K562 (cell line): ENCODE results near the gene SLC26A3. TPM values are rescaled to one million over a fixed set of nuclear protein-coding genes. Genes with fewer than 3 reads are reported as not detected.
A peak's percentile ranks its signal among the peaks of the same experiment; 100 is the strongest.

ENCODE experiments used
- BDP1 ChIP-seq: IDR thresholded peaks from 3 replicates; pipeline ENCODE4 v1.6.1; 2011; ENCODE audit not compliant: insufficient read length, insufficient read depth
- HEY1 ChIP-seq: fragments of 250-450 bp; sonication (Bioruptor Pico); IDR thresholded peaks from 2 replicates; pipeline ENCODE4 v1.5.0; 2020; ENCODE audit warnings: mild to moderate bottlenecking, moderate library complexity, borderline replicate concordance
- POLR2A ChIP-seq: fragments of 450-650 bp; conservative IDR thresholded peaks from 2 replicates; pipeline ENCODE4 v1.6.1; 2016
- SIN3A ChIP-seq, 2 experiments: fragments of 150-350 bp in 1 of 2; IDR thresholded peaks; 2 replicates each; pipeline ENCODE4 v1.6.1; 2011 to 2016; ENCODE audit warnings: borderline replicate concordance in 2 of 2, low read depth in 2 of 2, low read length in 2 of 2, mild to moderate bottlenecking in 2 of 2, moderate library complexity in 2 of 2; ENCODE audit not compliant: control insufficient read depth in 1 of 2
- SMAD2 ChIP-seq: fragments of 150-350 bp; IDR thresholded peaks from 2 replicates; pipeline ENCODE4 v1.6.1; 2014; ENCODE audit warnings: low read depth, mild to moderate bottlenecking, low read length
- ZNF707 ChIP-seq: fragments of 250-450 bp; sonication (Bioruptor Pico); conservative IDR thresholded peaks from 2 replicates; pipeline ENCODE4 v1.8.0; 2022; ENCODE audit warnings: inconsistent platforms, mild to moderate bottlenecking, moderate library complexity
- polyA plus RNA-seq, 8 experiments: library from polyadenylated mRNA; depleted of rRNA in 4 of 8; stranded (reverse) in 5 of 8; unstranded in 3 of 8; fragments of >200 nt; fragmentation: Nextera tagmentation in 2 of 8; fragmentation: Illumina TruSeq in 1 of 8; extraction: Ambion mirVana in 2 of 8; extraction: Trizol in 1 of 8; gene quantifications; 2 replicates each; pipeline versions ENCODE4 v1.2.1 to v1.2.3, GENCODE V29; 2011 to 2014; ENCODE audit warnings: inconsistent platforms in 1 of 8, missing spikeins in 1 of 8
- total RNA-seq, 7 experiments: library from RNA; depleted of rRNA in 6 of 7; stranded (reverse); fragments of >200 nt in 6 of 7; fragmentation: Illumina TruSeq in 2 of 7; extraction: Trizol in 2 of 7; gene quantifications; 2 replicates each; pipeline versions ENCODE4 v1.2.1 to v1.2.3, GENCODE V29; 2011 to 2021; ENCODE audit warnings: low replicate concordance in 1 of 7
- TF ChIP-seq, protein P1 (sequence below): sonication (generic); formaldehyde crosslinking; IDR thresholded peaks from 2 replicates; pipeline ENCODE4 v1.8.0; 2022; ENCODE audit warnings: mild to moderate bottlenecking, missing genetic modification reagents
- TF ChIP-seq, protein P2 (sequence below): fragments of 450-650 bp; IDR thresholded peaks from 2 replicates; pipeline ENCODE4 v1.6.1; 2016
- TF ChIP-seq, protein P3 (sequence below): fragments of 450-650 bp; formaldehyde crosslinking; IDR thresholded peaks from 2 replicates; pipeline ENCODE4 v1.4.0; 2022; ENCODE audit warnings: missing genetic modification characterization
- TF ChIP-seq, protein P4 (sequence below), 2 experiments: fragments of 450-650 bp; conservative IDR thresholded peaks; 2 replicates each; pipeline ENCODE4 v1.6.1; 2017; ENCODE audit warnings: mild to moderate bottlenecking in 2 of 2, moderate library complexity in 2 of 2
- TF ChIP-seq, protein P5 (sequence below): sonication (generic); formaldehyde crosslinking; IDR thresholded peaks from 2 replicates; pipeline ENCODE4 v1.8.1; 2023; ENCODE audit warnings: missing genetic modification reagents, mild to moderate bottlenecking, borderline replicate concordance
- TF ChIP-seq, protein P6 (sequence below), 2 experiments: fragments of 450-650 bp; IDR thresholded peaks; 2 replicates each; pipeline ENCODE4 v1.6.1; 2016
- TF ChIP-seq, protein P7 (sequence below): fragments of 450-650 bp; formaldehyde crosslinking; IDR thresholded peaks from 2 replicates; pipeline ENCODE4 v1.4.0; 2020; ENCODE audit warnings: mild to moderate bottlenecking, moderate library complexity

SLC26A3 gene
- total and polyA plus RNA-seq, 9 of the 15 experiments (the other 6 are each of a cell fraction or from before 2014, with no cell fraction given): 0.86 TPM; not detected in 8

DNA sequence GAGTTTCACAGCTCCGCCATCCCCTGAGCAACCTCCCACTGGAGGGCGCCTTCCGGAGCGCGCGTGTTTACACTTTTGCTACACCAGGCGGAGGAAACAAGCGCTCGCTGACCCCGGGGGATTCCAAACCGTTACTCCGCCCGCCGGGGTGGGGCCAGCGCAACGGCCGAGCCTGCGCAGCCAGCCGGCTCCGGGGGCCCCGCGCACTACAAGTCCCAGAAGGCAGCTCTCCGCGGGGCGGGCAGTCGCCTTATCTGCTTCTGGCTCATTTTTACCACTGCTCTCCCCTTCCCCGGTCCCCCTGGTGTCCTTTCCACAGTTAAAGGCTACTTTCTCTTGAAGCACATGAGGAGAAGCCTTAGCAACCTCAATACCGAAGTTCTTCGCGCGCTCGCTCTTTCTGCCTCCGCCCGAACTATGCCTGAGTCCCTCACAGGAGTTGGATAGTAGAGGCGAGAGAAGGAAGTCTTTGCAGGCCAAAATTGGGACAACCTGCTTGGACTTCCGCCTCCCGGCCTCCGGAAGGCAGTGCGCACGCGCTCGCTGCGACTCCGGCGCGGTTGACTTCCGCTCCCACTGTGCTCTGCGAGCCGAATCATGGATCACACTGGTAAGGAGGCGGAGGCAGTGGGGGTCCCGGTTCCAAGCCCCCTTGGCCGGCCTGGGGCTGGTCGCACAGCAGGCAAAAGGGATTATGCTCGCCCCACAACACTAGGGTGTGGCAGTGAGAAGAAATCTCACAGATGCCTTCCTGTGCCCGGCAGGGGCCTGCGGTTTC is 59.3 kb downstream of the SLC26A3 start, which contains the start of gene CBLL1 (continued):
- TF ChIP-seq, protein P1, sequence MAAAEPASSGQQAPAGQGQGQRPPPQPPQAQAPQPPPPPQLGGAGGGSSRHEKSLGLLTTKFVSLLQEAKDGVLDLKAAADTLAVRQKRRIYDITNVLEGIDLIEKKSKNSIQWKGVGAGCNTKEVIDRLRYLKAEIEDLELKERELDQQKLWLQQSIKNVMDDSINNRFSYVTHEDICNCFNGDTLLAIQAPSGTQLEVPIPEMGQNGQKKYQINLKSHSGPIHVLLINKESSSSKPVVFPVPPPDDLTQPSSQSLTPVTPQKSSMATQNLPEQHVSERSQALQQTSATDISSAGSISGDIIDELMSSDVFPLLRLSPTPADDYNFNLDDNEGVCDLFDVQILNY (CRISPR knock-in tag): peak; percentile 89; the same call in 1 of the 2 replicates
- TF ChIP-seq BDP1: no peak
- TF ChIP-seq, protein P2, sequence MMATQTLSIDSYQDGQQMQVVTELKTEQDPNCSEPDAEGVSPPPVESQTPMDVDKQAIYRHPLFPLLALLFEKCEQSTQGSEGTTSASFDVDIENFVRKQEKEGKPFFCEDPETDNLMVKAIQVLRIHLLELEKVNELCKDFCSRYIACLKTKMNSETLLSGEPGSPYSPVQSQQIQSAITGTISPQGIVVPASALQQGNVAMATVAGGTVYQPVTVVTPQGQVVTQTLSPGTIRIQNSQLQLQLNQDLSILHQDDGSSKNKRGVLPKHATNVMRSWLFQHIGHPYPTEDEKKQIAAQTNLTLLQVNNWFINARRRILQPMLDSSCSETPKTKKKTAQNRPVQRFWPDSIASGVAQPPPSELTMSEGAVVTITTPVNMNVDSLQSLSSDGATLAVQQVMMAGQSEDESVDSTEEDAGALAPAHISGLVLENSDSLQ: no peak
- TF ChIP-seq, protein P3, sequence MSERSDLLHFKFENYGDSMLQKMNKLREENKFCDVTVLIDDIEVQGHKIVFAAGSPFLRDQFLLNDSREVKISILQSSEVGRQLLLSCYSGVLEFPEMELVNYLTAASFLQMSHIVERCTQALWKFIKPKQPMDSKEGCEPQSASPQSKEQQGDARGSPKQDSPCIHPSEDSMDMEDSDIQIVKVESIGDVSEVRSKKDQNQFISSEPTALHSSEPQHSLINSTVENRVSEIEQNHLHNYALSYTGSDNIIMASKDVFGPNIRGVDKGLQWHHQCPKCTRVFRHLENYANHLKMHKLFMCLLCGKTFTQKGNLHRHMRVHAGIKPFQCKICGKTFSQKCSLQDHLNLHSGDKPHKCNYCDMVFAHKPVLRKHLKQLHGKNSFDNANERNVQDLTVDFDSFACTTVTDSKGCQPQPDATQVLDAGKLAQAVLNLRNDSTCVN (CRISPR knock-in tag): peak; percentile 67; the same call in 1 of the 2 replicates
- TF ChIP-seq, protein P4, sequence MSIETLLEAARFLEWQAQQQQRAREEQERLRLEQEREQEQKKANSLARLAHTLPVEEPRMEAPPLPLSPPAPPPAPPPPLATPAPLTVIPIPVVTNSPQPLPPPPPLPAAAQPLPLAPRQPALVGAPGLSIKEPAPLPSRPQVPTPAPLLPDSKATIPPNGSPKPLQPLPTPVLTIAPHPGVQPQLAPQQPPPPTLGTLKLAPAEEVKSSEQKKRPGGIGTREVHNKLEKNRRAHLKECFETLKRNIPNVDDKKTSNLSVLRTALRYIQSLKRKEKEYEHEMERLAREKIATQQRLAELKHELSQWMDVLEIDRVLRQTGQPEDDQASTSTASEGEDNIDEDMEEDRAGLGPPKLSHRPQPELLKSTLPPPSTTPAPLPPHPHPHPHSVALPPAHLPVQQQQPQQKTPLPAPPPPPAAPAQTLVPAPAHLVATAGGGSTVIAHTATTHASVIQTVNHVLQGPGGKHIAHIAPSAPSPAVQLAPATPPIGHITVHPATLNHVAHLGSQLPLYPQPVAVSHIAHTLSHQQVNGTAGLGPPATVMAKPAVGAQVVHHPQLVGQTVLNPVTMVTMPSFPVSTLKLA (conservative IDR thresholded peaks at IDR 0.05): peak; percentile 97
- TF ChIP-seq, protein P5, sequence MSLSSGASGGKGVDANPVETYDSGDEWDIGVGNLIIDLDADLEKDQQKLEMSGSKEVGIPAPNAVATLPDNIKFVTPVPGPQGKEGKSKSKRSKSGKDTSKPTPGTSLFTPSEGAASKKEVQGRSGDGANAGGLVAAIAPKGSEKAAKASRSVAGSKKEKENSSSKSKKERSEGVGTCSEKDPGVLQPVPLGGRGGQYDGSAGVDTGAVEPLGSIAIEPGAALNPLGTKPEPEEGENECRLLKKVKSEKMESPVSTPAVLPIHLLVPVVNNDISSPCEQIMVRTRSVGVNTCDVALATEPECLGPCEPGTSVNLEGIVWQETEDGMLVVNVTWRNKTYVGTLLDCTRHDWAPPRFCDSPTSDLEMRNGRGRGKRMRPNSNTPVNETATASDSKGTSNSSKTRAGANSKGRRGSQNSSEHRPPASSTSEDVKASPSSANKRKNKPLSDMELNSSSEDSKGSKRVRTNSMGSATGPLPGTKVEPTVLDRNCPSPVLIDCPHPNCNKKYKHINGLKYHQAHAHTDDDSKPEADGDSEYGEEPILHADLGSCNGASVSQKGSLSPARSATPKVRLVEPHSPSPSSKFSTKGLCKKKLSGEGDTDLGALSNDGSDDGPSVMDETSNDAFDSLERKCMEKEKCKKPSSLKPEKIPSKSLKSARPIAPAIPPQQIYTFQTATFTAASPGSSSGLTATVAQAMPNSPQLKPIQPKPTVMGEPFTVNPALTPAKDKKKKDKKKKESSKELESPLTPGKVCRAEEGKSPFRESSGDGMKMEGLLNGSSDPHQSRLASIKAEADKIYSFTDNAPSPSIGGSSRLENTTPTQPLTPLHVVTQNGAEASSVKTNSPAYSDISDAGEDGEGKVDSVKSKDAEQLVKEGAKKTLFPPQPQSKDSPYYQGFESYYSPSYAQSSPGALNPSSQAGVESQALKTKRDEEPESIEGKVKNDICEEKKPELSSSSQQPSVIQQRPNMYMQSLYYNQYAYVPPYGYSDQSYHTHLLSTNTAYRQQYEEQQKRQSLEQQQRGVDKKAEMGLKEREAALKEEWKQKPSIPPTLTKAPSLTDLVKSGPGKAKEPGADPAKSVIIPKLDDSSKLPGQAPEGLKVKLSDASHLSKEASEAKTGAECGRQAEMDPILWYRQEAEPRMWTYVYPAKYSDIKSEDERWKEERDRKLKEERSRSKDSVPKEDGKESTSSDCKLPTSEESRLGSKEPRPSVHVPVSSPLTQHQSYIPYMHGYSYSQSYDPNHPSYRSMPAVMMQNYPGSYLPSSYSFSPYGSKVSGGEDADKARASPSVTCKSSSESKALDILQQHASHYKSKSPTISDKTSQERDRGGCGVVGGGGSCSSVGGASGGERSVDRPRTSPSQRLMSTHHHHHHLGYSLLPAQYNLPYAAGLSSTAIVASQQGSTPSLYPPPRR: peak; percentile 93; the same call in 1 of the 2 replicates
- TF ChIP-seq POLR2A: peak; percentile 99
- peak; percentile 35 to 84 for TF ChIP-seq SIN3A (IDR thresholded peaks at IDR 0.05; ENCODE audit: borderline replicate concordance in 2 of 2, control insufficient read depth in 1 of 2, low read depth in 2 of 2, low read length in 2 of 2)
- no peak for TF ChIP-seq ZNF707 (CRISPR knock-in tag)
- TF ChIP-seq, protein P6, sequence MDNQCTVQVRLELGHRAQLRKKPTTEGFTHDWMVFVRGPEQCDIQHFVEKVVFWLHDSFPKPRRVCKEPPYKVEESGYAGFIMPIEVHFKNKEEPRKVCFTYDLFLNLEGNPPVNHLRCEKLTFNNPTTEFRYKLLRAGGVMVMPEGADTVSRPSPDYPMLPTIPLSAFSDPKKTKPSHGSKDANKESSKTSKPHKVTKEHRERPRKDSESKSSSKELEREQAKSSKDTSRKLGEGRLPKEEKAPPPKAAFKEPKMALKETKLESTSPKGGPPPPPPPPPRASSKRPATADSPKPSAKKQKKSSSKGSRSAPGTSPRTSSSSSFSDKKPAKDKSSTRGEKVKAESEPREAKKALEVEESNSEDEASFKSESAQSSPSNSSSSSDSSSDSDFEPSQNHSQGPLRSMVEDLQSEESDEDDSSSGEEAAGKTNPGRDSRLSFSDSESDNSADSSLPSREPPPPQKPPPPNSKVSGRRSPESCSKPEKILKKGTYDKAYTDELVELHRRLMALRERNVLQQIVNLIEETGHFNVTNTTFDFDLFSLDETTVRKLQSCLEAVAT (IDR thresholded peaks at IDR 0.05): peak; percentile 72 to 95
- TF ChIP-seq SMAD2: no peak
- 0 out of 2 replicates have a peak, but pooled peaks have one; percentile 25 for TF ChIP-seq HEY1 (CRISPR knock-in tag)
- TF ChIP-seq, protein P7, sequence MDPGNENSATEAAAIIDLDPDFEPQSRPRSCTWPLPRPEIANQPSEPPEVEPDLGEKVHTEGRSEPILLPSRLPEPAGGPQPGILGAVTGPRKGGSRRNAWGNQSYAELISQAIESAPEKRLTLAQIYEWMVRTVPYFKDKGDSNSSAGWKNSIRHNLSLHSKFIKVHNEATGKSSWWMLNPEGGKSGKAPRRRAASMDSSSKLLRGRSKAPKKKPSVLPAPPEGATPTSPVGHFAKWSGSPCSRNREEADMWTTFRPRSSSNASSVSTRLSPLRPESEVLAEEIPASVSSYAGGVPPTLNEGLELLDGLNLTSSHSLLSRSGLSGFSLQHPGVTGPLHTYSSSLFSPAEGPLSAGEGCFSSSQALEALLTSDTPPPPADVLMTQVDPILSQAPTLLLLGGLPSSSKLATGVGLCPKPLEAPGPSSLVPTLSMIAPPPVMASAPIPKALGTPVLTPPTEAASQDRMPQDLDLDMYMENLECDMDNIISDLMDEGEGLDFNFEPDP (CRISPR knock-in tag): no peak
